ENCODE results near the gene TANK.
A peak's percentile ranks its signal among the peaks of the same experiment; 100 is the strongest.

The TANK gene

DNA sequence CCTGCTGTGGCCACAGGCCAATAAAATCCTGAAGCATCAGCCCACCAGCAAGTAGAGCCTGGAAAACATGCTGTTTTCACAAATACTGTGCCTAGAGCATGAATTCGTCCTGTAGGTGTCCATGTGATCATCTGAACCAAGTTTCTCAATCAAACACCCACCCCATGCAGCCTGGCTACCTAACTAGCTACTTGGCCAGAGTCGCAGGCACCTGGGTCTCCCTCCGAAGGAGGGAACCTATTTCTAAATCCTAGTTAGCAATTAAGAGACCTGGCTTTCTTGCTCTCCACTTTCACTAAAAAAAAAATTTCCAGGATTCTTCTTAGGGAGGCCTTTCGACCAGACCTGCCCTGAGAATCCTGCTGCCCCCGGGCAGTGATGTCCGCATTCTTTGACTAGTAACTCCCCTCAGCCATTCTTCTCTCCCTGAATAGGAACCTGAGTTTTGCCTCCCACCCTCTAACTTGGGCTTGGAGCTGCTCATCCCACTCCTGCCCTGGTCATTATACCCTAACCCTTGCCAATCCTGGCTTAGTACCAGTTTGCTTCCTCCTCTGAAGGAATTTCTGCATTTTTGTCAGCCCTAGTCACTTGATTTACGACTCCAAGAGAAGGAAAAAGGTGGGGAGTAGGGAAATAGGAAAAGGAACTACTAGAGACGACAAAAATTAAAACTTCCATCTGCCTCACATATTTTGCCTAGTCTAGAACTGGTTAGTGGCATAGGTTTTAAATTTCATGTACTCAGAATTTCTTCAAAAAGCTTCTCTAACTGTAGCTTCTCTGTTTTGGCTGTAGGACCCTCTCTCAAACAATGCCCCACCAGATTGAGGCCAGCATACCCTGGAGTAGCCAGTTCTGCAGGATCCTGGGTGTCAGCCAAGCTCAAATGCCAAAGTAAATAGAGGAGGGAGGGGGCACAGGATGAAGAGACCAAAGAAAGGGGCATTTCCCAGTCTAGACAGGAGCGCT is 25.4 kb upstream of the TANK start:
- no peak for DNase-seq

- DNase-seq: no peak
These were observed 24.2 kb upstream of the TANK start for GRCh38 chr2:161135951-161136593.

GRCh38 chr2:161136696-161137324 is 23.4 kb upstream of the TANK start:
- DNase-seq: no peak

DNA sequence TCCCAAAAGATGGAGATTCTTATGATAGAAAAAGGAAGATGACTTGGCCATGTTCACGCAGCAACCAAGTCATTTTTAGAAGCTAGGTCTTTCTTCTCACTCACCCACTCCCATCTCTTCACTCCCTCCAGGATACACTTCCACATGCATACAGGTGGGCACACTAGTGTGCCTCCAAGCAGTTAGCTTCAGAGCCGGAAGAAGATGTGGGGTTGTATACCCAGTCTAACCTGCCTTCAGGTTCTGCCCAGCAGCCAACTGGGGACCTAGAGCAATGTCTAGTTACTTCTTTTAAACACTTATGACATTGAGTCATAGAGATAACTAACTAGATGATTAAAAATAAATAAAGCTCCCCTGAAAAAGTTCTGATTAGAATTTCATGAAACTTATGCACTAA is 21.8 kb upstream of the TANK start:
- DNase-seq: no peak

DNA sequence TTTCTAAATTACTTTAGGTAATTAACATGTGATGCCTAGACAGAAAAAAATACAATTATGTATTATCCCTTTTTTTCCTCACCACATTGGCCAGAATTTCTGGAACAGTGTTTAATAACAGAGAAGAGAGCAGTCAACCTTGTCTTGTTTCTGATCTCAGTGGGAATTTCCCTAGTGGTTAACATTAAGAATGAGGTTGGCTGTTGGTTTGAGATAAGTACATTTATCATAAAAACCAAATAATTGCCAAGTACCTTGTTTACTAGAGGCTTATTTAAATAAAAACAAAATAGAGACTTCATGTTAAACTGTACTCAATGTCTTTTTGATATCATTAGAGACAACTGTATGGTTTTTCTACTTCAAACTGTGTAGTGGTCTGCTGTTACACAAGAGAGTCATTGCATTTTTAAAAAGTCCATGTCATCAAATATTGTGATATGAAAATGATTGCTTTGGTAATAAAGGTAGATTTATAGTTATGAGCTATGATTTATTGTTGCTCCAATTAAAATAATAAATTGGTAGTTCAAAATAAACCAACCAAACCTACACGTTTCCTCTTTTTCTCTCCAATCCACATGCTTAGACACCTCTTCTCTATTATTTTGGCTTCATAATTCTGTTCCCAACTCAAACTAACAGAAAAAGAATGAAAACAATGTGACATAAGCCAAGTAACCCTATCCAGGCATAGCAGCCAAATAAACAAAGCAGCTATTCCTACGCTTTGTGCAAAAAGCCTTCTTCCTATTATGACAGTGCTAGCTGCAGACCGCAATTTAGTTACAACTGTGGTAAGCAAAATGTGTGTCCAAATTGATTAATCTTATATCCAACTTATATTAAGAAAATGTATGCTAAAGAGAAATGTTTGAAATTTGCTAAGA is 20.9 kb upstream of the TANK start:
- DNase-seq: no peak

DNA sequence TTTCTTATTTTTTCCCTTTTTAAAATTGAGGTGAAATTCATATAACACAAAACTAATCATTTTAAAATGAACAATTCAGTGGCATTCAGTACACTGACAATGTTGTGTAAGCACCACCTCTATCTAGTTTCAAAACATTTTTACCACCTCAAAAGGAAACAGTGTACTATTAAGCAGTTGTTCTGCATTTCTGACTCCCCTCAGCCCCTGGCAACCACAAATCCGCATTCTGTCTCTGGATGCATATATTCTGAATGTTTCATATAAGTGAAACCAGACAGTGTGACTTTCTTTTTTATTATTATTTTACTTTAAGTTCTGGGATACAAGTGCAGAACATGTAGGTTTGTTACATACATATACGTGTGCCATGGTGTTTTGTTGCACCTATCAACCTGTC is 19.2 kb upstream of the TANK start:
- DNase-seq: no peak

GRCh38 chr2:161146209-161146775 is 13.9 kb upstream of the TANK start:
- DNase-seq: no peak

DNA sequence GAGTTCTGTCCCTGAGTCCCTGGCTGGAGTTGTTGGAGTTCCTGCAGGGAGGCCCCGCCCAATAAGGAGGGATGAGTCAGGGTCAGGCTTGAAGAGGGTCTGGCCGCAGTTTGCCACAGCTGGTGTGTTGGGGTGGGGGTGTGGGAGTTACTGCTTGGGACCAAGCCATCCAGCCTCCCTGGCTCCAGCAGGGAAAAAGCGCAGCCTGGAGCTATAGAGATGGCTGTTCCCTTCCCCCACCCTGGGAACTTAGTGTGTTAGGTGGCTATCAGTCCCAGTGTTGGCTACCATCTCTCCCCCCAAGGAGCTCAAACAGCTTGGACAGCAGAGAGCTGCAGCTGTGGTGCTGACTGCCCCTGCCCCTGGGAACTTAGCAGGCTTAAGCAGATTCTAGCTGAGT is 13.2 kb upstream of the TANK start:
- DNase-seq: no peak

GRCh38 chr2:161147856-161148255 is 12.4 kb upstream of the TANK start:
- DNase-seq: no peak

DNA sequence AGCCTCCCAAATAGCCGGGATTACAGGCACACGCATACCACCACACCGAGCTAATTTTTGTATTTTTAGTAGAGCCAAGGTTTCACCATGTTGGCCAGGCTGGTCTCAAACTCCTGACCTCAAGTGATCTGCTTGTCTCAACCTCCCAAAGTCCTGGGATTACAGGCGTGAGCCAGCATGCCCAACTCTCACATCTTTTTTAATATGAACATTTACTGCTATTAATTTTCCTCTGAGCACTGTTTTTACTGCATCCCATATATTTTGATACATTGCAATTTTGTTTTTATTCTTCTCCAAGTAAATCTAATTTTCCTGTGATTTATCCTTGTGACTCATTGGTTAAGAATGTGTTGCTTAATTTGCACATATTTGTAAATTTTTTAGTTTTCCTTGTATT is 9.5 kb upstream of the TANK start:
- no peak for DNase-seq

- DNase-seq: no peak
These were observed 7.9 kb upstream of the TANK start for GRCh38 chr2:161152302-161152701.

GRCh38 chr2:161158882-161159281 is 1.3 kb upstream of the TANK start:
- no peak for DNase-seq

DNA sequence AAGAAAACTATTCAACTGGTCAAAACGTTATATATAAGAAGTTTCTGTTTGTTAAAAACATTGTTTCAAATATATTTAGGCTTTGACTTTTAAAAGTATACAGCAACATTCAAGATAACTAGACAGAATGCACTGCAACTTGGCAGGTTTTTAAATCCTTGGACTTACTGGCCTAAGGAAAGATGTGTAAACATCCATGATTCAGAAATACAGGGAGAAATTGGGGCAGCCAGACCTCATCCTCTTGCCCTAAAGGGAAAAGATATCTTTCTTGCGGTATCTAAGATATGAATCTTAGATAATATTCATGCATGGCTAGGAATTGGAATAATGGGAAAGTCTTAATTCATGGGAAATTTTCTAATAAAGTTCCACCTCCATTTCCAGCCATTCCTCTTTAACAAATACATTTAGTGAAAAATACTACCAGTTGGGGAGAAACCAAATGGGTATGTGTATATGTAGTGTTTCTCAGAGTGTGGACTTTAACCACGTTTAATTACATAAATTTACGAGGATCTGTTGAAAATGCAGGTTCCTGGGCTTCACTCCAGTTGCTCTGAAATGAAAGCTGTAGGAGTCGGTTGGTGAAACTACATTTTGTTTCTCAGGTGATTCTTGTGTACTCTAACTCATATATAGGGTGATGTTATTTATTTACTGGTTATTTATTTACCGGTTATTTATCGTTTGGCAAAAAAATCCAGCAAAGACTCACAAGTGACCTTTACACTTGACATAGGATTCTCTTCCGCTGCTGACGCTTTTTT is 587 bp upstream of the TANK start:
- DNase-seq: no peak

- peak; percentile 40 for DNase-seq
These were observed 962 bp downstream of the TANK start for GRCh38 chr2:161161074-161161706.

DNA sequence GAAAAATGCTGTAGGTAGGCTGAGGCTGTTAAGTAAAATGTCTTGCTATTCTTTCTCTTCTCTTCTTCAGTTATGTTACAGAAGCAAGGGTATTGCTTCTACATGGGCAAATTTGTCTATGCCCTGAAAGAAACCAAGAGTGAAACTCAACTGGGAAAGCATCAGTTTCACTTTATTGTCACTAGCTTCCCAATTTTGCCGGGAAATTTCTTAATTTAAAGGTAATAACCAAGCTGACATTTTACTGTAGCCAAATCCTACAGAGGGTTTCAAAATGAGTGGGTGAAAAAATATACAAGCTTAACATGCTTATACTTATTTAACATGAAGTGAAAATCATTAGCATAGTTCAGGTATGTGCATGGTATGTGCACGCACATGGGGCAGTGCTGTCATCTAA is 3.2 kb downstream of the TANK start:
- DNase-seq: no peak

GRCh38 chr2:161164161-161164560 is 3.9 kb downstream of the TANK start:
- no peak for DNase-seq

DNA sequence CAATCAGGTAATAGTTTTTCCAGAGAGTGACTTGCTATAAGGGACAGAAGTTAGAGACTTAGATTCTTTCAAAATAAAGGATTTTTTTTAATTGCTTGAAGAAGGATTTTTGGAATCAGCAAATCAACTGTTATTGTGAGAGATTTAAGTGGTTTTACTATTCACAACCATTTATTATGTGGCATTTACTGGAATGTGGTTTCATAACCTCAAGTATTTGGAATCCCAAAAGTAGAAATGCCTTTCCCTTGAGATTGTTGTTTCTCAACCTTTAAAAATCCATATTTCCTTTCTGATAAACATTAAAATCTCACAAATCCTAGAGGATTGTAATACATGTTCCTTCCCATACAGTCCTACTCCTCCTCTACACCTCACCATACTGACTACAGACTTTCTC is 5.0 kb downstream of the TANK start:
- DNase-seq: no peak

- no peak for DNase-seq
These were observed 5.6 kb downstream of the TANK start for GRCh38 chr2:161165811-161166210.

- no peak for DNase-seq
These were observed 6.5 kb downstream of the TANK start for GRCh38 chr2:161166538-161167409.

- DNase-seq: no peak
These were observed 9.1 kb downstream of the TANK start for GRCh38 chr2:161169335-161169734.

All from DMS79 (cell line).